Tibial nerve (tissue), 4 donors: ENCODE measurements around the gene CCDC15. TPM values are rescaled to one million over a fixed set of nuclear protein-coding genes. Genes with fewer than 3 reads are reported as not detected.

Experiments
- DNase-seq, 2 donors: peaks; one replicate each; pipeline ENCODE4 v3.0.0-alpha.2; 2019; ENCODE audit warnings: low spot score in 2 of 2
- H3K27ac ChIP-seq, 4 donors: fragments of 200-600 bp; sonication (generic) in 3 of 4; one replicate each; pipeline ENCODE4 v1.5.1; 2017 to 2019; ENCODE audit warnings: mild to moderate bottlenecking in 1 of 4
- H3K27me3 ChIP-seq, 2 donors: fragments of 200-600 bp; sonication (generic) in 1 of 2; one replicate each; pipeline versions ENCODE4 v1.5.1 to v1.6.0; 2017 to 2019
- H3K36me3 ChIP-seq, 3 donors: fragments of 200-600 bp; sonication (generic); one replicate each; pipeline ENCODE4 v1.5.1; 2018 to 2019
- H3K4me1 ChIP-seq, 4 donors: fragments of 200-600 bp; sonication (generic) in 3 of 4; one replicate each; pipeline ENCODE4 v1.5.1; 2017 to 2019
- H3K4me3 ChIP-seq, 4 donors: fragments of 200-600 bp; sonication (generic) in 3 of 4; one replicate each; pipeline ENCODE4 v1.5.1; 2017 to 2019; ENCODE audit warnings: mild to moderate bottlenecking in 1 of 4, moderate library complexity in 1 of 4
- H3K9me3 ChIP-seq, 4 donors: fragments of 200-600 bp; sonication (generic) in 3 of 4; one replicate each; pipeline ENCODE4 v1.5.1; 2017 to 2019
- EP300 ChIP-seq, 2 donors: sonication (generic); formaldehyde crosslinking; IDR thresholded peaks; one replicate each; pipeline ENCODE4 v1.6.1; 2017; ENCODE audit warnings: antibody characterized with exemption in 2 of 2, mild to moderate bottlenecking in 1 of 2
- POLR2A ChIP-seq, 2 donors: fragments of 450-650 bp; IDR thresholded peaks; one replicate each; pipeline ENCODE4 v1.6.1; 2017; ENCODE audit warnings: antibody characterized with exemption in 2 of 2, mild to moderate bottlenecking in 2 of 2, moderate library complexity in 2 of 2
- WGBS, 2 donors: methylation state at CpG; one replicate each; pipeline ENCODE4 v1.1.5; 2018; 5-methylcytosine and 5-hydroxymethylcytosine counted together
- total RNA-seq, 4 donors: library from RNA; depleted of rRNA; stranded (reverse); fragments of >200 nt; gene quantifications; one replicate each; pipeline ENCODE4 v1.1.0, GENCODE V29; 2016
- TF ChIP-seq, protein P1 (sequence below), 5 experiments: fragments of 200-600 bp in 3 of 5; fragments of 450-650 bp in 2 of 5; sonication (generic) in 3 of 5; IDR thresholded peaks; one replicate each; pipeline ENCODE4 v1.5.1; 2016 to 2019; ENCODE audit warnings: antibody characterized with exemption in 5 of 5, mild to moderate bottlenecking in 3 of 5, moderate library complexity in 2 of 5

The CCDC15 gene, protein sequence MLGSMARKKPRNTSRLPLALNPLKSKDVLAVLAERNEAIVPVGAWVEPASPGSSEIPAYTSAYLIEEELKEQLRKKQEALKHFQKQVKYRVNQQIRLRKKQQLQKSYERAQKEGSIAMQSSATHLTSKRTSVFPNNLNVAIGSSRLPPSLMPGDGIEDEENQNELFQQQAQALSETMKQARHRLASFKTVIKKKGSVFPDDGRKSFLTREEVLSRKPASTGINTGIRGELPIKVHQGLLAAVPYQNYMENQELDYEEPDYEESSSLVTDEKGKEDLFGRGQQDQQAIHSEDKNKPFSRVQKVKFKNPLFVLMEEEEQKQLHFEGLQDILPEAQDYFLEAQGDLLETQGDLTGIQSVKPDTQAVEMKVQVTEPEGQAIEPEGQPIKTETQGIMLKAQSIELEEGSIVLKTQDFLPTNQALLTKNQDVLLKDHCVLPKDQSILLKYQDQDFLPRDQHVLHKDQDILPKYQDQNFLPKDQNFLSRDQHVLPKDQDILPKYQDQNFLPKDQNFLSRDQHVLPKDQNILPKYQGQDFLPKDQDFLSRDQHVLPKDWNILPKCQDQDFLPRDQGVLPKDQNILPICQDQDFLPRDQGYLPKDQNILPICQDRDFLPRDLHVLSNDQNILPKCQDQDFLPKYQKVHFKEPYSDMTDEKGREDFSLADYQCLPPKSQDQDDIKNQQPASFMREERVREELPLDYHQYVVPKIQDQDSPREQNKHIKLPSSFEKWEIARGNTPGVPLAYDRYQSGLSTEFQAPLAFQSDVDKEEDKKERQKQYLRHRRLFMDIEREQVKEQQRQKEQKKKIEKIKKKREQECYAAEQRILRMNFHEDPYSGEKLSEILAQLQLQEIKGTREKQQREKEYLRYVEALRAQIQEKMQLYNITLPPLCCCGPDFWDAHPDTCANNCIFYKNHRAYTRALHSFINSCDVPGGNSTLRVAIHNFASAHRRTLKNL
- 1 to 10 TPM in 3 of 4 donors, under 1 TPM in 1; 0.98 to 4.2 (median 2.6) TPM for total RNA-seq

DNA sequence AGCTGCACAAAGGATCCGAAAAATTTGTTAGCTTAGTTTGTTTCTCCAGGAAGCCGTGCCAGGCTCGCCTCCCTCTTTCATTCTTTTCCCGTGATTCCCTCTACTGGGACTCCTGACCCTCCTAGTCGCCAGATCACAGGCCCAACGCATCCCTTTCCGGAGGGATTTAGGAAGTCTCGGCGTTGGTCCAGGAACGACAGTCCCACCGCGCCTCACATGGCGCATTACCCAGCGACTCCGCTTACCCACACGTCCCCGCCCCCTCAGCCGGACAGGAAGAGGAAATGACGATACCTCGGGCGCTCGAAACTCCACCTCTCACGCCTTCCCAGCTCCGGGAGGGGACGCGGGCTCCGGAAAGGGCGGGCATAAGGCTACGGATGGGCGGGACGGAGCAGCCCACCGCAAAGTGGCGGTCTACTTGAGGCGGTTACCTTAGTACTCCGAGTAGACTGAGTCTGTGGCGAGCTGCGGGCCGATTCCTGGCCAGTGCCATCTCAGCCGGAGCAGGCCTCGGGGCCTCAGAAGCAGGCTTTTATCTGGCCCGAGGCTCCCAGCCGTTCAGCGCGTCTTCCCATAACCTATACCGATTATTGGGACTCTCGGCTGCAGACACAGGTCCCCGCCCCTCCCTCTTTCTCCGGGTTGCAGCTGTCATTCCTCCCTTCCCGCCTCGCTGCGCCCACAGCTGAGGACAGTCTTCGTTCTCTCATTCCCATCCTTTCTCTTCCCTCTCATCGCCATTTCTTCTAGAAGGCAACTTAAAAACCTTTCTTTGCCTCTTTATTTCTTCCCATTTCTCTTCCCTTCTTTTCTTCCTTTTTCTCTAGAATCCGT lies at the start of gene CCDC15:
Gene CCDC15 (plus strand): TSS at position 450 of the 837 bp plus-strand sequence. CDS start 531 bp downstream, outside the sequence.
- no peaks in the 10 kb centered on the region for H3K36me3 ChIP-seq
- no peaks in the 10 kb centered on the region for H3K27me3 ChIP-seq
- peak within 1 kb of the TSS; percentile 72 to 93 (median 82) for H3K27ac ChIP-seq
- H3K4me3 ChIP-seq: peak within 1 kb of the TSS; percentile 54 to 77 (median 62)
- WGBS, 2 donors: 0 to 1% methylated on average over 42 to 53 of the region's 54 CpGs
- DNase-seq: peak; percentile 95 to 96
- H3K4me1 ChIP-seq: peaks cover 0 to 19% (median 5%) of the 10 kb centered on the region in 4 donors
- peak; percentile 94 to 99 for TF ChIP-seq EP300 (IDR thresholded peaks at IDR 0.05)
- TF ChIP-seq POLR2A (IDR thresholded peaks at IDR 0.05): peak; percentile 86 to 94
- TF ChIP-seq, protein P1, sequence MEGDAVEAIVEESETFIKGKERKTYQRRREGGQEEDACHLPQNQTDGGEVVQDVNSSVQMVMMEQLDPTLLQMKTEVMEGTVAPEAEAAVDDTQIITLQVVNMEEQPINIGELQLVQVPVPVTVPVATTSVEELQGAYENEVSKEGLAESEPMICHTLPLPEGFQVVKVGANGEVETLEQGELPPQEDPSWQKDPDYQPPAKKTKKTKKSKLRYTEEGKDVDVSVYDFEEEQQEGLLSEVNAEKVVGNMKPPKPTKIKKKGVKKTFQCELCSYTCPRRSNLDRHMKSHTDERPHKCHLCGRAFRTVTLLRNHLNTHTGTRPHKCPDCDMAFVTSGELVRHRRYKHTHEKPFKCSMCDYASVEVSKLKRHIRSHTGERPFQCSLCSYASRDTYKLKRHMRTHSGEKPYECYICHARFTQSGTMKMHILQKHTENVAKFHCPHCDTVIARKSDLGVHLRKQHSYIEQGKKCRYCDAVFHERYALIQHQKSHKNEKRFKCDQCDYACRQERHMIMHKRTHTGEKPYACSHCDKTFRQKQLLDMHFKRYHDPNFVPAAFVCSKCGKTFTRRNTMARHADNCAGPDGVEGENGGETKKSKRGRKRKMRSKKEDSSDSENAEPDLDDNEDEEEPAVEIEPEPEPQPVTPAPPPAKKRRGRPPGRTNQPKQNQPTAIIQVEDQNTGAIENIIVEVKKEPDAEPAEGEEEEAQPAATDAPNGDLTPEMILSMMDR (IDR thresholded peaks at IDR 0.05): peak in 1 of 5 experiments; percentile 34
- H3K9me3 ChIP-seq: no peaks in the 10 kb centered on the region

DNA sequence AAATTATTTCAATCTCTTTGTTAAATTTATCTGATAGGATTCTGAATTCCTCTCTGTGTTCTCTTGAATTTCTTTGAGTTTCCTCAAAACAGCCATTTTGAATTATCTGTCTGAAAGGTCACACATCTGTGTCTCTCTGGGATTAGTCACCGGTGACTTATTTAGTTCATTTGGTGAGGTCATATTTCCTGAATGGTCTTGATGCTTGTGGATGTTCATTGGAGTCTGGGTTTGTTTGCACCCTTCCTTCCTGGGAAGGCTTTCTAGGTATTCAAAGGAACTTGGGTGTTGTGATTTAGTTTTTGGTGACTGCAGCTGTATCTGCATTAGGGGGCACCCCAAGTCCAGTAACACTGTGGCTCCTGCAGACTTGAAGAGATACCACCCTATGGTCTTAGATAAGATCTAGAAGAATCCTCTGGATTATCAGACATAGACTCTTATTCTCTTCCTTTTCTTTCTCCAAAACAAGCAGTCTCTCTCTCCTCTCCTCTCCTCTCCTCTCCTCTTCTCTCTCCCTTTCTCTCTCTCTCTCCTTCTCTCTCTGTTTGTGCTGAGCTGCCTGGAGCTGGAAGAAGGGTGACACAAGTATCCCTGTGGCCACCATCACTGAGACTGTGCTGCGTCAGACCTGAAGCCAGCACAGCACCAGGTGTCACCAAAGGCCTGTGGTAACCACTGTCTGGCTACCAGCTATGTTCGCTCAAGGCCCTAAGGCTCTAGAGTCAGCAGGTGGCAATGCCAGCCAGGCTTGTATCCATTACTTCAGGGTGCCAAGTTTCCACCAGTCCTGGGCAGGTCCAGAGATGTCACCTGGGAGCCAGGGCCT lies 38.2 kb upstream of the CCDC15 start:
- Histone ChIP-seq H3K27ac (no peak overlapping the region), H3K4me3 (no peak overlapping the region), H3K4me1 (peaks cover 0 to 10% (median 0%) of the 10 kb centered on the region in 4 donors), H3K27me3 (no peaks in the 10 kb centered on the region), H3K9me3 (no peaks in the 10 kb centered on the region), H3K36me3 (no peaks in the 10 kb centered on the region)
- WGBS, 2 donors: 71 to 73% methylated on average over 3 of the region's 3 CpGs
- TF ChIP-seq, protein P1 (IDR thresholded peaks at IDR 0.05): no peak
- TF ChIP-seq EP300 (IDR thresholded peaks at IDR 0.05) (no peak), POLR2A (IDR thresholded peaks at IDR 0.05) (no peak)
- DNase-seq: peak in 1 of 2 donors; percentile 0

DNA sequence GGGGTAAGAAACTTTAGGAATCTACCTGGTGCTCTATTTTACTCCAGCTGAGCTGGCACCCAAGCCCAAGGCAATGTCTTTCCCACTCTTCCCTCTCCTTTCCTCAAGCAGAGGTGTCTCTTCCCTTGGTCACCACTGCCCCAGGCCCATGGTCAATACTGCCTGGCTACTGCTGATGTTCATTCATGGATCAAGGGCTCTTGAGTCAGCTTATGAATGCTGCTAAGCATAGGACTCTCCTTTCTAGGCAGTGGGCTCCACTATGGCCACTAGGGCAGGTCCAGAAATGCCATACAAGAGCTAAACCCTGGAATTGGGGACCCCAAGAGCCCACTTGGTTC lies 37.7 kb upstream of the CCDC15 start:
- TF ChIP-seq, protein P1 (IDR thresholded peaks at IDR 0.05): no peak
- TF ChIP-seq POLR2A (IDR thresholded peaks at IDR 0.05) (no peak), EP300 (IDR thresholded peaks at IDR 0.05) (no peak)
- DNase-seq: no peak

DNA sequence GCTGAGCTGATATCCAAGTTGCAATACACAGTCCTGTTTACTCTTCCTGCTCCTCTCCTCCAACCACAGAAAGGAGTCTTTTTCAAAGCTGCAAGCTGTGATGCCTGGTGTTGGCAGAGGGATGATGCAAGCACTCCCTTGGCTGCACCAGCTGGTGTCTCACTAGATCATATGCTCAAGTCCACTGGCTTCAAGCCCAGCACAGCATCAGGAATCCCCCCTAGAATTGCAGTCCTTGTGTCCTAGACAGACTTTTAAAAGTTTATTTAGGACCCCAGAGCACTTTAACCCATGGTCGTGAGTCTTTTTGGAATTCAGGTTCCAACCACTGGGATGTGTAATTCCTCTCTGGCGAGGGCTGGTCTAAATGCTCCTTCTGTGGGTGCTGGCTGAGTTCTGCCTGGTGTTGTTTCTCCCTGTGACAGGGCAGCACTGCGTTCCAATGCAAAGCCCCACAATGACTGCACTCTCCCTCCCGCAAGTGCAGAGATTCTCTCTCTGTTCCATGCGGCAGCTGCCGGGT lies 36.8 kb upstream of the CCDC15 start:
- WGBS, 2 donors: 71 to 73% methylated on average over 4 to 6 of the region's 6 CpGs
- DNase-seq: no peak
- no peaks in the 10 kb centered on the region for H3K27me3 ChIP-seq
- no peaks in the 10 kb centered on the region for H3K9me3 ChIP-seq
- peaks cover 0 to 17% (median 0%) of the 10 kb centered on the region in 4 donors for H3K4me1 ChIP-seq
- H3K36me3 ChIP-seq: no peaks in the 10 kb centered on the region
- no peak overlapping the region for H3K27ac ChIP-seq
- TF ChIP-seq, protein P1 (IDR thresholded peaks at IDR 0.05): no peak
- TF ChIP-seq EP300 (IDR thresholded peaks at IDR 0.05) (no peak), POLR2A (IDR thresholded peaks at IDR 0.05) (no peak)
- H3K4me3 ChIP-seq: no peak overlapping the region

More for the DNA sequence above, 37.7 kb upstream of the CCDC15 start:
- Histone ChIP-seq H3K27ac (no peak overlapping the region), H3K4me3 (no peak overlapping the region), H3K4me1 (peaks cover 0 to 15% (median 0%) of the 10 kb centered on the region in 4 donors), H3K9me3 (no peaks in the 10 kb centered on the region), H3K27me3 (no peaks in the 10 kb centered on the region), H3K36me3 (no peaks in the 10 kb centered on the region)
